Frontal cortex (tissue), 4 donors: ENCODE data around the gene WNT9A. TPM values are rescaled to one million over a fixed set of nuclear protein-coding genes. Genes with fewer than 3 reads are reported as not detected.

ENCODE experiments used
- DNase-seq, 2 donors: peaks; one replicate each; pipeline ENCODE4 v3.0.0; 2012; ENCODE audit warnings: low spot score in 2 of 2
- FAIRE-seq: peaks from 2 replicates; lab custom pipeline; 2012; peaks lifted over from hg19 to GRCh38; lab: Jason Lieb, UNC
- total RNA-seq: library from RNA; depleted of rRNA; stranded (reverse); fragments of >200 nt; gene quantifications from one replicate; pipeline ENCODE4 v1.2.3, GENCODE V29; 2014
- donor health status: control.
- donor health status: control.
- donor health status: control.

The WNT9A gene
- total RNA-seq, 1 donor from 2014 or later, result 1.2 TPM

DNA sequence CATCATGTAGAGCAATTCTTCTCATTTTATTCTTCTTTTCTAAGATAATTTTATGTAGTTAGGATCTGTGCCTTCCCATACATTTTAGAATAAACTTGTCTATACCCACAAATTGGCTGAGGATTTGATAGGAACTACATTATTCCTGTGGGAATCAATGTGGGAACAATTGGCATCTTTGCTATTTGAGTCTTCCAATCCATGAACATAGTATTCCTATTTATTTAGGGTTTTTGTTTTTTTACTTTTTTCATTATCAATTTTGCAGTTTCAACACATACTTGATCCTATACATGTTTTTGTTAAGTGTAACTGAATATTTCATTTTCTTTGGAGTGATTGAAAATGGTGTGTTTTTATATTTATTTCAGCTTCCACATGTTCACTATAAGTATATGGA lies 8.1 kb upstream of the WNT9A start:
- DNase-seq (no peak), FAIRE-seq (no peak)

DNA sequence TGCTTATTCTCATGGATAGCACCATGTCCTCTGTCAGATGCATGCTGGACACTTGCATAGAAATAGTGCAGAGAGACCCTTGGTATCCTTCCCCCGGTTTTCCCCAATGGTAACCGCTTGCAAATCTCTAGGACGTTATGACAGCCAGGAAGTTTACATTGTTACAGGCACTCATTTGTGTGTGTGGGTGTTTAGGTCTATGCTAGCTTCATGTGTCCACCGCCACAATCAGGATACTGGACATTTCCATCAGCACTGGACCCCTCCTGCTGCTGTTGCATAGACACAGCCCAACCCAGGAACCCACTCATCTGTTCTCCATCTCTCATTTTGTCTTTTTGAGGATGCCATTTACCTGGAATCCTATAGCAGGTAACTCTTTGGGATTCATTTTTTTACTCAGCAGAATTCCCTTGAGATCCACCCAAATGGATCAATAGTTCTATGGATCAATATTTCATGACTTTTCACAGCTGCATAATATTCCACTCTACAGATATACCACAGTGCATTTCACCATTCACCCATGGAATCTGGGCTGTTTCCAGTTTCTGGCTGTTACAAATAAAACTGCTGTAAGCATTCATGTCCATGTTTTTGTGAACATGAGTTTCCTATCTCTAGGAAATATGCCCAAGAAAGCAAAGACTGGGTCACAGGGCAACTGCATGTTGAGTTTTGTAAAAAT lies 6.6 kb upstream of the WNT9A start:
- DNase-seq (no peak), FAIRE-seq (no peak)

DNA sequence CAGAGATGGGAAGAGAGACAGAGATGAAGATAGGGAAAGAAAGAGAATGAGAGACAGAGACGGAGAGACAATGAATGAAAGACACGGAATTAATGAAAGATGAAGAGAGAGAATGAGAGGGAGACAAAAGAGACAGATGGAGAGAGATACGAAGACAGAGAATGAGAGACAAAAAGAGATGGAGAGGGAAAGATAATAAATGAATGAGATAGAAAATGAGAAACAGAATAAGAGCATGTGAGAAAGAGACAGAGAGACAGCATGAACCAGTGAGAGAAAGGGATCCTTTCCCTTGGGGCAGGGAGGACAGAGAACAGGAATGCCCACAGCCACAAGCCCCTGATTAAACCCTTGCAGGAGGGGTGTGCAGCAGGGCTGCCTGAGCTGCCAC lies 5.3 kb upstream of the WNT9A start:
- FAIRE-seq, result no peak
- no peak for DNase-seq

DNA sequence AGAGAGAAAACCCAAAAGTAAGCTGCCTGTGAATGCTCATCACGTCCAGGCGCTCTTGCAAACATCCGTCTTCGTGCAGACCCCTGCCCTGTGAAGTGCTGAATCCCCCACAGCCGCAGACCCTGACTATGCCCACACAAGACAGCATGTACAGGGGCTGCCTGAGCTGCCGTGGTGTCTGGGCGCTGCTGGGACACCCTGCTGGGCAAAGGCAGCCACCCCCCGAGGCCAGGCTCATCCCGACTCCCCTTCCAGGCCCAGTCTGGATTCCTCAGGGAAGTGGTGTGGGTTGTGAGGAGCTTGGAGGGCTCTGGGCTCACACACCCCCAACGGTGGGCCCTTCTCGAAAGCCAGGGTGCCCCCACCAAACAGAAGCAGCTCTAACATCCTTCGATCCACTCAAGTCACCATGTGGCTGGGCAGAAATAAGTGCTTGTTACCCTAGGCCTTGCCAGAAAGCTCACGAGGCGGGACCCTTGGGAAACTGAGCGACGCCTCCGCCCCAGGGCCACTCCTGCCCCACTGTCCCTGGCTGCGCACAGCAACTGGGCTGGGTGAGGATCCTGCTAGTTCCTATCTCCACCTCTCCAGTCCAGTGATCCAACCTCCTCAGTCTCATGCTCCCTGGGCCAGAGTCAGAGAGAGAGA lies 4.8 kb upstream of the WNT9A start:
- FAIRE-seq (no peak), DNase-seq (no peak)

DNA sequence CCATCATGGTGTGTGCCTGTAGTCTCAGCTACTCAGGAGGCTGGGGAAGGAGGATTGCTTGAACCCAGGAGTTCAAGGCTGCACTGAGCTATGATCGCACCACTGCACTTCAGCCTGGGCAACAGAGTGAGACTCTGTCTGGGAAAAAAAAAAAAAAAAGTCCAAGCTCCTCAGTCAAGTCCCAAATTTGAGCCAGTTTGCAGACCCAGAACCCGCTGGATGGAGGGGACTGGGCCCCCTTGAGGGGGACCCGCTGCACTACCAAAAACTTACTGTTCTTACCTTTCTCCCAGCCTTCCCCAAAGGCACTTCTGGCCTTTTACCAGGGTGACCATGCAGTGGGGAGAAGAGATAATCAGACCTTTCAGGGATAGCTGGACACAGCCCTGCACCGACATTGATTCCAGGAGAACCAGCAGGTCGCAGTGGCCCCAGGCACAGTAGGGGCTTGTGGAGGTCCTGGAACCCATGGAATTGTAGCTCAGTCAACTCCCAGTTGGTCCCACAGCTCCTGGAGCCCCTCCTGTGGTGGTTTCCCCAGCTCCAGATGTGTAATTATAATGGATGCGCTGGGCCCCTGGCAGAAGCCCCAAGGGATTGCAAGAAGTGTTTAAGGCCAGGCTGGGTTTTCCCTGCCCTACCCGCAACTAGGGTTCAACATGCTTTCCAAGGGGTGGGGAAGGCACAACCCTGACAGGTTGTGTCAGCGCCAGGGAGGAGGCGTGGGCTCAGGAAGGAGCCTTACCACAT lies 4.1 kb upstream of the WNT9A start:
- FAIRE-seq (no peak), DNase-seq (no peak)

DNA sequence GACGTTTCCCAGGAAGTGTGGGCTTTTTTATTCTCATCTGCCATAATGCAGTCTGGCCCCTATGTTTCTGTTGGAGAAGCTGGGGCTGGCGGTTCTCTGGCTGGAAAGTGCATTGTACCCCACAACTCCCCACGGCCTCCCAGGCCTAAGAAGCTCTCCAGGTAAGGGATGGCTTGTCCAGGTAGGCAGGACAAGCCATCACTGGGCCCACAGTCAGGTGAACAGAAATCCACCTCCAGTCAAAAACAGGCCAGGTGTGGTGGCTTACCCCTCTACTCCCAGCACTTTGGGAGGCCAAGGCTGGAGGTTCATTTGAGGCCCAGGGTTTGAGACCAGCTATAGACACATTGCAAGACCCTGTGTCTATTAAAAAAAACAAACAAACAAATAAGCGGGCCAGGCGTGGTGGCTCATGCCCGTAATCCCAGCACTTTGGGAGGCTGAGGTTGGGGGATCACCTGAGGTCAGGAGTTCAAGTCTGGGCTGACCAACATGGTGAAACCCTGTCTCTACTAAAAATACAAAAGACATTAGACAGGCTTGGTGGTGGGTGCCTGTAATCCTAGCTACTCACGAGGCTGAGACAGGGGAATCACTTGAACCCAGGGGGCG lies 3.1 kb upstream of the WNT9A start:
- no peak for DNase-seq
- no peak for FAIRE-seq

DNA sequence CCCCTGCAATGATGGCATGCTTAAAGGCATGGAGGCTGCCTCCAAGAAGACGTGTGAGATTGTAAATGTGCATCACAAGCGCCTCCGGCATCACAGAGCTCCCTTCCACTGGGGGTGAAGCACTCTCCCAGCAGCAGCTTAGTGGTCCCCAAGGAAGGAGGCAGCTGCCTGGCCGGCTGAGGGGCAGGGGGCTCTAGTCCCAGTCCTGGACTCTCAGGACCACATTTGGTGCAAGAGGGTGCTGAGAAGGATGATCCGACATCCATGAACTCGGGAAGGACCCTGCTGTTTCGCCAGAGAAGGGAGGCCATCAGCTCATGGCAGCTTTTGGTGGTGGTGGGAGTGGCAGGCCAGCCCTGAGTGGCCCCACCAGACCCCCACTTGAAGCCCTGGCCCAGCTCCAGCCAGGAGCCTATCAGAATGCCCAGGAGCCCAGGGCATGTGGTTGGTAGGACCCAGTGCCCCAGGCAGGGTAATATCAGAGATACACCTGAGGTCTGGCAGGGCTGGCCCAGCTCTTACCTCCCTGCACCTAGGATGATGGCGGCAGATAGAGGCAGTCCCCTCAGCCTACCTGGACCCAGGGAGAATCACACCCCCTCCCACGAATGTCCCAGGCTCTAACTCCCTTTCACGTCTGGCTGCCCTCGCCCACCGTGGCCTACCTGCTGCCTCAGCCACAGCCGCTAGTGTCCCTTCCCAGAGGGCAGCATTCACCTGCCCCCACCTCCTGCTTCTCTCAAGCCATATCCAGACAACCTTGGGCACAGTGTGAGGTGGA lies 2.4 kb upstream of the WNT9A start:
- DNase-seq (no peak), FAIRE-seq (no peak)

DNA sequence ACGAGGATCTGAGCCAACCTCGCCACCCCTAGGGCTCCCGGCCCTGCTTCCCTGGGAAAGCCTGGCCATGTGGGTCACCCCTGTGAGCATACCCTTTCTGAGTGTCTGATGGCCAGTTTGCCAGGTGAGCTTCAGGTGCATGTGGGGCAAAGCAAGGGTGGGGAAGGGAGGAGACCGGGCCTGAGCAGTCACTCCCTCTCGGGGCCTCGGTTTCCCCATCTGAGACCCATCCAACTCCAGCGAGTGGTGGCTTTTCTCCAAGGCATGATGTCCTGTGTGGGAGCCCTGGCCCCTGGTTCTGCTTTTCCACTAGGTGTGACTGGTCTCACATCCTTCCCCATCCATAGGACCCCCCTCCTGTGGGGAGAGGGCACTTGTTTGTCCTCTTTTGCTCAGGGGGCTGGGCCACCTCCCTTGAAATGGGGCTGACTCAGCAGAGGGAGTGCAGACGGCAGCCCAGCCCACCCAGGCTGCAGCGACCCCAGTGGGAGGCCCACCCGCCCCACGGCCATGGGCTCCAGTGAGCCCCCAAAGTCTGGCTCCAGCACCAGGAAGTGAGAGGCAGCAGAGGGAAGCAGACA lies 1.7 kb upstream of the WNT9A start:
- no peak for DNase-seq
- no peak for FAIRE-seq

DNA sequence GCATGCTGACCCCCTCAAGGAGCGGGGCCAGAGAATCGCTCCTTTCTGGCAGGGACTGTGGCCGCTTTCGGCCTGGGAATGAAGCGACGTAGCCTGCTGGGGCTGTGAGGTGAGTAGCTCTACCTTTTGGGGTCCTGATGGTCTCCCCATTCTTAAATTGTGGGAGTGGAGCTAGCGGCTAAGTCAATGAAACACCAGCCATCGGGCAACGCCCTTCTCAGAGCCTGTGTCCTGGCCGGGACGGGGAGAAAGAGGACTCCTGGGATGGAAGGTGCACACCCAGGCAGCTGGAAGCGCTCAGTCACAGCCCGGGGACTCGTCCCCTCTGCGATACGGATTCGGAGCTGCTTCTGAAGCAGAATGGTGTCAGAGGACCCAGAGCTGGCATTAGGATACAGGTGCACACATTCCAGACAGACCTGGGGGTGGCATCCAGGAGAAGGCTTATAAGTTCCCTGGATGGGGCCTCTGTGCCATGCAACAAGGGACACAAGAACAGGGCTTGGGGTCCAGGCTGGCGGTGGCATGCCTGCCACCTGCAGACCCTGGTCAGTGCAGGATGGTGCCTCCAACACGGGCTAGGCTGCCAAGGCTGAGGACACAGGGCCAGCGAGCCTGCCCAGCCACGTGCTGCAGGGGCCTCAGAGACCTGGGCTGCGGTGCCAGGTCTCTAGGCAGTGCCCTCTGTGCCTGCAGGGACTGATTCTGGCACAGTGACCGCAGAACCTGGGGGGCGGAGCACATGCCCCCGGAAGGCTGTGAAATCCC lies 945 bp upstream of the WNT9A start:
- FAIRE-seq (no peak), DNase-seq (peak in 1 of 2 donors; percentile 28)

DNA sequence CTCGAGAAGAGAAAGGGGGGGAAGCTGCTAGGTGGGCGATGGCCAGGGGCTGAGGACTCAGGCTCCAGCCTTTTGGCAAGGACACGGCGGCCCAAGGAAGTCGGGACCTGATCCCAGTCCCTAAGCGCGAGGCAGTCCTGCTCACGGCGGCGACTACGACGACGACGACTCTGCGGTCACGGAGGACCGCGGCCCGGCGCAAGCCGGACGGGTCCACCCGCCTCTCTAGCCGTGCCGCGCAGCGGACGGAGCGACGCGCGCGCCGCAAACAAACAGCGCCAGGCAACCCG lies 401 bp downstream of the WNT9A start:
- peak in 1 of 2 donors; percentile 60 for DNase-seq
- FAIRE-seq, result no peak

DNA sequence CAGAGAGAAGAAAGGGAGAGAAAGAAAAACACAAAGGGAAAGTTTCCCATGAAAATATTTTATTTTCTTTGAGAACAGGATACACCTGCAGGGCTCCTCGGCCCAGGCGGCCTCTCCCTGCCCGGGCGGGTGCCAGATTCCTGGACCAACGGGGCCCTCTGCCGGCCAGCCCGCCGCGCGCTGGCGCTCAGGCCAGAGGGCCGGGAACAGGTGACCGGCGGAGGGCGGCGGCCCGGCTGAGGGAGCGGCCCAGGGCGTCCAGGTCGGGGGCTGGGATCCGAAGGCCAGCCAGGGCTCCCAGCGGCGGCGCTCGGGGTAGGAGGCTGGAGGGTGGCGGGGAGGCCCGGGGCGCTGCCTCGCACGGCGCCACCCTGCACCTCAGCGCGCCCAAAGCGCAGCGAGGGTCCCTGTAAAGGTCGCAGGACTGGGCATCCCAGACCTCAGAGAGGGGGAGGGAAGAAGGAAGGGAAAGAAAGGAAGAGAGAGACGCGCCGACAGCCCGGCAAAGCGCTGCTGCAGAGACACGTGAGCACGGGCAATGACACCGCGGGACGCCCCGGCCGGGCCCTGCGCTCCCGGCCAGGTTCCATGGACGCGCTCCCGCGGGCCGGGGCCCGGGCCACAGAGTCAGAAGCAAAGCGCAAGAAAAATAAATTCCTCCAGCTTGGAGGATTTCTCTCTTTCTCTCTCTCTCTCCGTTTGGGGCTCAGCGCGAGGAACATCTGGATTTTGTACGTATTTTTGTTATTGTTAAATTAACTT lies 927 bp downstream of the WNT9A start:
- FAIRE-seq, result no peak

DNA sequence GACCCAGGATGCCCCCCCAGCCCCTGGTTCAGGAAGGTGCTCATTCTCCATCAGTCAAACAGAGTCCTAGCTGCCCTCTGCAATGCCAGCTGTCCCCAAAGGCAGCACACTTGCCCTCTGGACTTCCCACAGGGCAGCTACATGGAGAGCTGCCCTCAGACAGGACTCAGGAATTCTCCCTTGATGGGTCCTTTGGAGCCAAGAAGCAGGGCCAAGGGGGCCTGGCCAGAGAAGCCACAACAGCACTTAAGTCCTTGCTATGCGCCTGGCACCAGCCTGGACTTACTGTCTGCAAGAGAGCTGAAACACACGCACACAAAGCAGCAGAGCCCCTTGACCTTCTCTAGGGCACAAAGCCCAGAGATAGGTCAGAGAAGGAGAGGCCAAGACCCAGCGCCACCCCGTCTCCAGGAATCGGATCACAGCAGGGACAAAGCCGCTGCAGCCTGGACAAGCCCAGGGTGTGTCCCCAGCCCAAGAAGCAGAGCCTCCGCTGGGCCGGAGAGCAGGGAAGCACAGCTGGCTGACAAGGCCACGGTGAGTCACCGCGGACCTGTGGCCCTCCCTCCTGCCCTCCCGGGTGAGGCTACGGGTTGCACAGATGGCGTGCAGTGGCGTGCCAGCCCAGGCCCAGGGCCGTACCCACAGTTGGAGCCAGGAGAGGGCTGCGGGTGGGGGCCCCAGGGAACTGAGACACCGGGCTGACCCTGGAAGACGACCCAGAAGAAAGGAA lies 1.7 kb downstream of the WNT9A start:
- DNase-seq (peak in 1 of 2 donors; percentile 36), FAIRE-seq (no peak)

More for the DNA sequence above, 927 bp downstream of the WNT9A start:
- DNase-seq, result peak; percentile 89 to 92

DNA sequence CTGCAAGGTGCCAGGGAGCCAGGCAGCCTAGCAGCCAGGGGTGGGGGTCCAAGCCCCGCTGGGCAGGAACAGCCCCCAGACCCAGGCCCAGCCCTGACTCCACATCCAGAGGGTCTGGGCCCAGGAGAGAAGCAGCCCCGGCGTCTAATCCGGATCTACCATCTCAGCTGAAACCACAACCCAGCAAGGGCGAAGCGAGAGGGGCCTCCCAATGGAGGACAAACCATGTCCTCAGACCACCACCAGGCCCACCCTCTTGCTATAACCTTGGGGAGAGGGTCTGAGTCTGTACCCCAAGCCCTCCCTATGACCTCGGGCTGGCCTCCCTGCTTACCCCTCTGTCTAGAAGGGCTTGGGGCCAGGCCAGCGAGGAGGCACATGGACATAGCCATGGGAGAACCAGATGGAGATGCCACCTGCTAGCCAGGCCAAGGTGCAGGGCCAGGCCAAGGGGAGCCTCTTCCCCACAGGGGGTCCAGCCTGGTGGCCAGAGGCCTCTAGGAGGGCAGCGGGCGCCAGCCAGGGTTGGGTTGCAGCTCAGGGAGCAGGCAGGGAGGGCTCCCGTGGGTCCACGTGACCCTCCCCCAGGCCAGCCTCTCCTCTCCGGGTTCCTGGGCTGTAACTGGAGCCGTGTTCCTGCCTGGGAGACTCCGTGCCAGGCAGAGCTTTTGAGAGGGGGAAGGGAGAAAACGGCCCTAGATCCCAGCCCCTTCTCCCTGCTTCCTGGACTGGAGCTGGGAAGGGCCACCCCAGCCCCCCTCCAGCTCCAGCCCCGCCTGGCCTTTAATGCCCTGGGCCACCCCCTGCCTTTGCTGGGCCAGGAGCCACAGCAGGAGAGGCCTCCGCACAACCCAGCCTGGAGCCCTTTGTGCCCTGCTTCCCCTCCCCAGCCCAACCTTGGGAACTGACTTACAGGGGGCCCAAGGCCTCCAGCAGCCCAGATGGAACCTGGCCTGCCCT lies 2.5 kb downstream of the WNT9A start:
- DNase-seq, result peak in 1 of 2 donors; percentile 12
- FAIRE-seq, result no peak

DNA sequence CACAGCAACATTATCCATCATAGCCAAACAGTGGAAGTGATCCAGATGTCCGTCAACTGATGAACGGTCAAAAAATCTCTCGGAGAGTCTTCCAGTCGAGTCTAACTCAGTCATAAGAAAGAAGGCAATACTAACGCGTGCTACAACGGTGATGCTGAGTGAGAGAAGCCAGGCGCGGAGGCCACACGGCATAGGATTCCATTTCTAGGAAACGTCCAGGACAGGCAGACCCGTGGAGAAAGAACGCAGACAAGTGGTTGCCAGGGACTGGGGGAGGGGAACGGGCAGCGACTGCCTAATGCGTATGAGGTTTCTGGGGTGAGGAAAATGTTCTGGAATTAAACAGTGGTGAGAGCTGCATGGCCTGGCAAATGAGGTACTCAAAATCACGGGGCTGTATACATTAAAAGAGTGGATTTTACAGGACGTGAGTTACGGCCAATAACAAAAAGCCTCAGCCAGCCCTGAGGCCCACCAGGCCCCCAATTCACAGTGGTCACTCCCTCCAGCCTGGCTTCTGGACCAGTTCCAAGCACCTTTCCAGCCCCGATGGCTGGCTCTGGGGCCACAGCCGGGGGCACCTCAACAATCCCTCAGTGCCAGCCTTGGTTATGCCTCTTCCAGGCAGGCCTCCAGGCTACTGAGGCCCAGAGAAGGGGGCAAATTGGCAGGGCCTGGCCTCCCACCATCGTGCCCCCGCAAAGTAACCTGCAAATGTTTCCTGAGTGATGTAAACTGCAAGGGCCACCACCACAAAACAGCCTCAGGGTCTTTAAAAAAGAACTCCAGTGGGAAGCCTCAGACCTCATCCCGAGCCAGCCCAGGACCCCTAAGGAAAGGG lies 3.4 kb downstream of the WNT9A start:
- DNase-seq, result no peak
- FAIRE-seq, result no peak

DNA sequence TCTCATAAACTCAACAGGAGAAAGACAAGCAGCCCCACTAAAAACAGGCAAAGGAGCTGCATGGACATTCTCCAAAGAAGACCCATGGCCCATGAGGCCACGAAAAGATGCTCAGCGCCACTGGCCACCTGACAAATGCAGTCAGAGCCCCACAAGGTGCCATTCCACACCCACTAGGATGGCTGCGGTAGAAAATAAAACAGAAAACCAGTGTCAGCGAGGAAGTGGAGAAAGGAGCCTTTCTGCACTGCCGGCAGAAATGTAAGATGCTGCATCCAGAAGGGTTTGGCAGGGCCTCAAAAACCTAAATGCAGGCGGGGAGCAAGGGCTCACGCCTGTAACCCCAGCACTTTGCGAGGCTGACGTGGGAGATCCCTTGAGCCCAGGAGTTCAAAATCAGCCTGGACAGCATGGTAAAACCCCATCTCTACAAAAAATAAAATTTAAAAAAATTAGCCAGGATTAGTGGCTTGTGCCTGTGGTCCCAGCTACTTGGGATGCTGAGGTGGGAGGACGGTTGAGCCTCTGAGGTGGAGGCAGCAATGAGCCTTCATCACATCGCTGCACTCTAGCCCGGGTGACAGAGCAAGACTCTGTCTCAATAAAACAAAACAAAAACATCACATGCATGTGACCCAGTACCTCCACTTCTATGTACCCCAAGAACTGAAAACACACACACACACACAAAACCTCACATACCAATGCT lies 4.2 kb downstream of the WNT9A start:
- DNase-seq (no peak), FAIRE-seq (no peak)
